Lower leg skin (tissue), 4 donors: ENCODE measurements around the gene TLCD1. TPM values are rescaled to one million over a fixed set of nuclear protein-coding genes. Genes with fewer than 3 reads are reported as not detected.
A peak's percentile ranks its signal among the peaks of the same experiment; 100 is the strongest.

Experiments
- DNase-seq, 2 donors: peaks; one replicate each; pipeline ENCODE4 v3.0.0-alpha.2; 2019; ENCODE audit warnings: low spot score in 2 of 2
- H3K4me3 ChIP-seq: fragments of 200-600 bp; sonication (generic); 2 replicates; pipeline ENCODE4 v1.5.1; 2017; ENCODE audit warnings: mild to moderate bottlenecking, low read depth; ENCODE audit not compliant: poor library complexity, severe bottlenecking
- POLR2A ChIP-seq, 2 donors: fragments of 450-650 bp; IDR thresholded peaks; one replicate each; pipeline ENCODE4 v1.6.1; 2016 to 2017; ENCODE audit warnings: antibody characterized with exemption in 2 of 2, mild to moderate bottlenecking in 1 of 2, moderate library complexity in 1 of 2
- WGBS, 2 donors: methylation state at CpG; one replicate each; pipeline ENCODE4 v1.1.5; 2018; 5-methylcytosine and 5-hydroxymethylcytosine counted together
- intact Hi-C: fragments of 100-400 bp; cut with DNase I; formaldehyde crosslinking; loops from one replicate; pipeline ENCODE4 v1.15.0; 2023; ENCODE audit warnings: low total_unique reads
- total RNA-seq, 4 donors: library from RNA; depleted of rRNA; stranded (reverse); fragments of >200 nt; gene quantifications; one replicate each; pipeline ENCODE4 v1.1.0, GENCODE V29; 2016
- TF ChIP-seq, protein P1 (sequence below), 3 donors: fragments of 450-650 bp; IDR thresholded peaks; one replicate each; pipeline ENCODE4 v1.5.1; 2016; ENCODE audit warnings: antibody characterized with exemption in 3 of 3, mild to moderate bottlenecking in 3 of 3, moderate library complexity in 2 of 3

Gene TLCD1
- total RNA-seq, 4 donors from 2014 or later, result 9.4 to 33.6 (median 23.5) TPM

- TF ChIP-seq, protein P1, sequence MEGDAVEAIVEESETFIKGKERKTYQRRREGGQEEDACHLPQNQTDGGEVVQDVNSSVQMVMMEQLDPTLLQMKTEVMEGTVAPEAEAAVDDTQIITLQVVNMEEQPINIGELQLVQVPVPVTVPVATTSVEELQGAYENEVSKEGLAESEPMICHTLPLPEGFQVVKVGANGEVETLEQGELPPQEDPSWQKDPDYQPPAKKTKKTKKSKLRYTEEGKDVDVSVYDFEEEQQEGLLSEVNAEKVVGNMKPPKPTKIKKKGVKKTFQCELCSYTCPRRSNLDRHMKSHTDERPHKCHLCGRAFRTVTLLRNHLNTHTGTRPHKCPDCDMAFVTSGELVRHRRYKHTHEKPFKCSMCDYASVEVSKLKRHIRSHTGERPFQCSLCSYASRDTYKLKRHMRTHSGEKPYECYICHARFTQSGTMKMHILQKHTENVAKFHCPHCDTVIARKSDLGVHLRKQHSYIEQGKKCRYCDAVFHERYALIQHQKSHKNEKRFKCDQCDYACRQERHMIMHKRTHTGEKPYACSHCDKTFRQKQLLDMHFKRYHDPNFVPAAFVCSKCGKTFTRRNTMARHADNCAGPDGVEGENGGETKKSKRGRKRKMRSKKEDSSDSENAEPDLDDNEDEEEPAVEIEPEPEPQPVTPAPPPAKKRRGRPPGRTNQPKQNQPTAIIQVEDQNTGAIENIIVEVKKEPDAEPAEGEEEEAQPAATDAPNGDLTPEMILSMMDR (IDR thresholded peaks at IDR 0.05), result no peak
- no peak for TF ChIP-seq POLR2A (IDR thresholded peaks at IDR 0.05)
- no peak for DNase-seq
- no peak overlapping the region for H3K4me3 ChIP-seq
- WGBS, 2 donors, result 97 to 98% methylated on average over 4 of the region's 4 CpGs
- intact Hi-C loops, result no loop called here
Observed at GRCh38 chr17:28688481-28688880, 37.6 kb downstream of the TLCD1 start.

DNA sequence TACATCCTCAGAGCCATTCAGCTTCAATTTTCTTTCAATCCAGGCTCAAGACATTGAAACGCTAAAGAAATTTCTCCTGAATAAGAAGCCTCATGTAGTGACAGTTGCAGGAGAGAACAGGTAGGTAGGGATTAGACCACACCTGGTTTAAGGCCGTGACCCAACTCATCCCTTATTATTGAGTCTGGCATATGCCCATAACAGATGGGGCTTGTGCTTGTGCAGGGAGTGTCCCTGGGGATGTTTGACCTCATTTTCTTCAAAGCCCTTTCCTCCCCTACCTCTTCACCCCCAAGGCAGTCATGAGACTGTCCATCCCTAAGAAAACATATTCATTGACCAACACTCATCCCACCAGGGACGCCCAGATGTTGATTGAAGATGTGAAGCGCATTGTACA, 39.7 kb downstream of the TLCD1 start:
- no peak for DNase-seq
- no peak overlapping the region for H3K4me3 ChIP-seq
- intact Hi-C loops, result no loop called here
- 74 to 80% methylated on average over 4 of the region's 4 CpGs for WGBS, 2 donors
- TF ChIP-seq POLR2A (IDR thresholded peaks at IDR 0.05), result no peak

DNA sequence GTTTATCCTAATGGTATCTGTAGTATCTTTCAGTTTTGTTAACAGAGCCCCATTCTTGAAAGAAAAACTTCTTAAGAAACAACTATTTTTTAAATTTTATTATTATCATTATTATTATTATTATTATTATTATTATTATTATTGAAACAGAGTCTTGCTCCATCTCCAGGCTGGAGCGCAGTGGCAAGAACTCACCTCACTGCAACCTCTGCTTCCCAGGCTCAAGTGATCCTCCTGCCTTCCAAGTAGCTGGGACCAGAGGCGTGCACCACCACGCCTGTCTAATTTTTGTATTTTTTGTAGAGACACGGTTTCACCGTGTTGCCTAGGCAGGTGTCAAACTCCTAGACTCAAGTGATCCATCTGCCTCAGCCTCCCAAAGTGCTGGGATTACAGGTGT, 40.7 kb downstream of the TLCD1 start:
- intact Hi-C loops, result no loop called here
- H3K4me3 ChIP-seq, result no peak overlapping the region
- TF ChIP-seq, protein P1 (IDR thresholded peaks at IDR 0.05), result no peak
- no peak for TF ChIP-seq POLR2A (IDR thresholded peaks at IDR 0.05)
- 80 to 83% methylated on average over 5 of the region's 5 CpGs for WGBS, 2 donors
- DNase-seq, result peak in 1 of 2 donors; percentile 2

- peak in 1 of 2 donors; percentile 48 for DNase-seq
- 56 to 69% methylated on average over 3 of the region's 3 CpGs for WGBS, 2 donors
- H3K4me3 ChIP-seq, result no peak overlapping the region
- intact Hi-C loops, result no loop called here
- TF ChIP-seq, protein P1 (IDR thresholded peaks at IDR 0.05), result no peak
- no peak for TF ChIP-seq POLR2A (IDR thresholded peaks at IDR 0.05)
Observed at GRCh38 chr17:28684963-28685362, 41.1 kb downstream of the TLCD1 start.

DNA sequence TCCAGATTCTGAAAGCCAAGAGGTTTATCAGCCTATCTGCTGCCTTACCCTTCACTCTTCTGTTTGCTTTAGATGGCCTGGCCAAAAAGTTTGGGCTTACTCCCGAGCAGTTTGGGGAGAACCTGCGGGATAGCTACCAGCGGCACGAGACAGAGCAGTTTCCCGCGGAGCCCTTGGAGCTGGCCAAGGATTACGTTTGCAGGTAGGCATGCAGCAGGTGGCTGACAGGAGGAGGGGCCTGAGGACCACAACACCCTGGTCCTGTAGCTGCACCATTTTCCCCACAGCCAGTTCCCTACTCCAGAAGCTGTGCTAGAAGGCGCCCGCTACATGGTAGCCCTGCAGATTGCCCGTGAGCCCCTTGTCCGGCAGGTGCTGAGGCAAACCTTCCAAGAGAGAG, 43.4 kb downstream of the TLCD1 start:
- peak in 1 of 2 donors; percentile 32 for DNase-seq
- H3K4me3 ChIP-seq, result no peak overlapping the region
- no peak for TF ChIP-seq POLR2A (IDR thresholded peaks at IDR 0.05)
- TF ChIP-seq, protein P1 (IDR thresholded peaks at IDR 0.05), result no peak
- whole genome bisulfite sequencing, 2 donors, result 87 to 92% methylated on average over 11 of the region's 11 CpGs
- intact Hi-C loops, result no loop called here

GRCh38 chr17:28675980-28676379, 50.1 kb downstream of the TLCD1 start:
- 80 to 85% methylated on average over 7 of the region's 7 CpGs for WGBS, 2 donors
- peak in 1 of 2 donors; percentile 14 for DNase-seq
- intact Hi-C loops, result no loop called here

More at GRCh38 chr17:28675980-28676379, 50.1 kb downstream of the TLCD1 start:
- no peak for TF ChIP-seq POLR2A (IDR thresholded peaks at IDR 0.05)
- TF ChIP-seq, protein P1 (IDR thresholded peaks at IDR 0.05), result no peak
- no peak overlapping the region for H3K4me3 ChIP-seq
